Smooth muscle cell (in vitro differentiated cells): ENCODE results near the gene DAGLA. TPM values are rescaled to one million over a fixed set of nuclear protein-coding genes. Genes with fewer than 3 reads are reported as not detected.
"Not testable (repeated sequence)": the region's sequence is repeated elsewhere in the genome, so short reads cannot be mapped to it uniquely, and the experiment has no call there.

Experiments used
- DNase-seq: peaks from one replicate; lab custom pipeline; 2025; ENCODE audit not compliant: unreplicated experiment; lab: John Stamatoyannopoulos, UW
- H2AFZ ChIP-seq: fragments of 200-600 bp; sonication (generic); 2 replicates; pipeline ENCODE4 v1.6.0; 2016; ENCODE audit warnings: antibody characterized with exemption, low read depth, mild to moderate bottlenecking
- H3F3A ChIP-seq: fragments of 200-600 bp; sonication (generic); 2 replicates; pipeline ENCODE4 v1.6.0; 2017; ENCODE audit warnings: antibody characterized with exemption, low read depth
- H3K27ac ChIP-seq: fragments of 200-600 bp; sonication (generic); 2 replicates; pipeline ENCODE4 v1.5.1; 2016; ENCODE audit warnings: low read depth, mild to moderate bottlenecking
- H3K27me3 ChIP-seq: fragments of 200-600 bp; sonication (generic); 2 replicates; pipeline ENCODE4 v1.6.1; 2016; ENCODE audit warnings: low read depth, mild to moderate bottlenecking
- H3K36me3 ChIP-seq: fragments of 200-600 bp; sonication (generic); 2 replicates; pipeline ENCODE4 v1.5.1; 2016; ENCODE audit warnings: low read depth
- H3K4me1 ChIP-seq: fragments of 200-600 bp; sonication (generic); 2 replicates; pipeline ENCODE4 v1.5.1; 2016; ENCODE audit warnings: low read depth
- H3K4me2 ChIP-seq: fragments of 200-600 bp; sonication (generic); 2 replicates; pipeline ENCODE4 v1.6.0; 2016; ENCODE audit warnings: mild to moderate bottlenecking
- H3K4me3 ChIP-seq: fragments of 200-600 bp; sonication (generic); 2 replicates; pipeline ENCODE4 v1.5.1; 2016; ENCODE audit warnings: mild to moderate bottlenecking
- H3K79me2 ChIP-seq: fragments of 200-600 bp; sonication (generic); 2 replicates; pipeline ENCODE4 v1.6.0; 2016; ENCODE audit warnings: low read depth, mild to moderate bottlenecking
- H3K9ac ChIP-seq: fragments of 200-600 bp; sonication (generic); 2 replicates; pipeline ENCODE4 v1.6.0; 2016; ENCODE audit warnings: low read depth
- H3K9me3 ChIP-seq: fragments of 200-600 bp; sonication (generic); replicated peaks from 2 replicates; pipeline ENCODE4 v1.5.1; 2016; ENCODE audit warnings: low read depth
- H4K20me1 ChIP-seq: fragments of 200-600 bp; sonication (generic); 2 replicates; pipeline ENCODE4 v1.6.0; 2016; ENCODE audit warnings: low read depth
- WGBS: methylation state at CpG from one replicate; pipeline ENCODE4 v1.1.7; 2016; ENCODE audit warnings: low lambda C conversion rate; 5-methylcytosine and 5-hydroxymethylcytosine counted together
- polyA plus RNA-seq: library from polyadenylated mRNA; unstranded; fragments of >200 nt; fragmentation: Nextera tagmentation; extraction: Ambion mirVana; gene quantifications from 2 replicates; pipeline ENCODE4 v1.2.1, GENCODE V29; 2016
- total RNA-seq: library from RNA; depleted of rRNA; stranded (reverse); fragments of >200 nt; gene quantifications from 2 replicates; pipeline ENCODE4 v1.2.3, GENCODE V29; 2014
- TF ChIP-seq, protein P1 (sequence below): fragments of 200-600 bp; sonication (generic); IDR thresholded peaks from 2 replicates; pipeline ENCODE4 v1.5.1; 2017; ENCODE audit warnings: borderline replicate concordance, mild to moderate bottlenecking, antibody characterized with exemption; ENCODE audit not compliant: insufficient read depth, poor library complexity, severe bottlenecking

DAGLA gene
- total and polyA plus RNA-seq, 2 experiments from 2014 or later = 1.3 to 3.9 TPM

DNA sequence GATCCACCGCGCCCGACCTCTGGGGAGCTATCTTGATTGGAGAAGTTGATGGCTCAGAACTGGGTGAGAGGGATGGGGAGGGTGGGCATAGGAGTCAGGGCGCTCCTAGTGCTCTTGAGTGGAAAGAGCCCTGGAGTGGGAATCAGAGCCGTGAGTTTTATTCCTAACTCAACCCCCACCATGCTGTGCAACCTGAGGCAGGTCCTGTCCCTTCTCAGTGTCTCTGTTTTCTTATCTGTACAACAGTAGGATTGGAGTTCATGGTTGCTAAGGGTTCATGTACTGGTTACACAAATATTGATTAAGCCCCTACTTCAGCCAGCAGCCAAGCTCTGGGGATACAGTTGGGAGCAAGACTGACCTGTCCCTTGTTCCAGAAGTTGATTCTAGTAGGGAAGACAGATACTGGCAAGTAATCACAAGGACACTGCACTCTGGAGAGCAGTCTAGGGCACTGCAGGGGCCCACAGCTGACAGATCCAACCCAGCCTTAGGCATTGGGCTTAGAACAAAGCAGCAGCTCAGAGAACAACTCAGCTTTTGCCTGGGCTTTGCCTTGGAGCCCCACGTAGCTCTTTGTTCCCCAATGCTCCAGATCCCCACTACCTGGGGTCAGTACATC lies 12.4 kb upstream of the DAGLA start:
- Histone ChIP-seq H3K4me1 (no peaks in the 10 kb centered on the region), H3K9me3 (no peaks in the 10 kb centered on the region), H3K4me3 (peak overlapping the region; percentile 34), H2AFZ (no peak overlapping the region), H3K27ac (no peak overlapping the region), H3K36me3 (no peaks in the 10 kb centered on the region), H3F3A (no peaks in the 10 kb centered on the region), H3K27me3 (peaks cover 3% of the 10 kb centered on the region), H4K20me1 (no peaks in the 10 kb centered on the region), H3K4me2 (no peak overlapping the region), H3K79me2 (no peaks in the 10 kb centered on the region), H3K9ac (no peak overlapping the region)
- TF ChIP-seq, protein P1, sequence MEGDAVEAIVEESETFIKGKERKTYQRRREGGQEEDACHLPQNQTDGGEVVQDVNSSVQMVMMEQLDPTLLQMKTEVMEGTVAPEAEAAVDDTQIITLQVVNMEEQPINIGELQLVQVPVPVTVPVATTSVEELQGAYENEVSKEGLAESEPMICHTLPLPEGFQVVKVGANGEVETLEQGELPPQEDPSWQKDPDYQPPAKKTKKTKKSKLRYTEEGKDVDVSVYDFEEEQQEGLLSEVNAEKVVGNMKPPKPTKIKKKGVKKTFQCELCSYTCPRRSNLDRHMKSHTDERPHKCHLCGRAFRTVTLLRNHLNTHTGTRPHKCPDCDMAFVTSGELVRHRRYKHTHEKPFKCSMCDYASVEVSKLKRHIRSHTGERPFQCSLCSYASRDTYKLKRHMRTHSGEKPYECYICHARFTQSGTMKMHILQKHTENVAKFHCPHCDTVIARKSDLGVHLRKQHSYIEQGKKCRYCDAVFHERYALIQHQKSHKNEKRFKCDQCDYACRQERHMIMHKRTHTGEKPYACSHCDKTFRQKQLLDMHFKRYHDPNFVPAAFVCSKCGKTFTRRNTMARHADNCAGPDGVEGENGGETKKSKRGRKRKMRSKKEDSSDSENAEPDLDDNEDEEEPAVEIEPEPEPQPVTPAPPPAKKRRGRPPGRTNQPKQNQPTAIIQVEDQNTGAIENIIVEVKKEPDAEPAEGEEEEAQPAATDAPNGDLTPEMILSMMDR = no peak
- WGBS = 87% methylated on average over 6 of the region's 6 CpGs
- no peak for DNase-seq

GRCh38 chr11:61669417-61669816 lies 10.8 kb upstream of the DAGLA start:
- TF ChIP-seq, protein P1 = no peak
- peaks cover 3% of the 10 kb centered on the region for H3K27me3 ChIP-seq
- no peak overlapping the region for H2AFZ ChIP-seq
- no peak overlapping the region for H3K4me2 ChIP-seq
- H3K4me3 ChIP-seq = no peak overlapping the region
- H3K4me1 ChIP-seq = no peaks in the 10 kb centered on the region
- no peak overlapping the region for H3K27ac ChIP-seq
- no peaks in the 10 kb centered on the region for H3K9me3 ChIP-seq
- no peak overlapping the region for H3K9ac ChIP-seq
- no peak for DNase-seq
- no peaks in the 10 kb centered on the region for H3F3A ChIP-seq
- H4K20me1 ChIP-seq = no peaks in the 10 kb centered on the region
- H3K36me3 ChIP-seq = no peaks in the 10 kb centered on the region
- 93% methylated on average over 4 of the region's 4 CpGs for WGBS
- no peaks in the 10 kb centered on the region for H3K79me2 ChIP-seq

- H3K9me3 ChIP-seq = no peaks in the 10 kb centered on the region
- H3K27me3 ChIP-seq = peaks cover 3% of the 10 kb centered on the region
- TF ChIP-seq, protein P1 = no peak
- H3K4me3 ChIP-seq = no peak overlapping the region
- no peaks in the 10 kb centered on the region for H3K79me2 ChIP-seq
- H4K20me1 ChIP-seq = no peaks in the 10 kb centered on the region
- no peak overlapping the region for H3K4me2 ChIP-seq
- H3K4me1 ChIP-seq = peaks cover 1% of the 10 kb centered on the region
- no peak overlapping the region for H3K27ac ChIP-seq
- H3F3A ChIP-seq = no peaks in the 10 kb centered on the region
- DNase-seq = no peak
- no peaks in the 10 kb centered on the region for H3K36me3 ChIP-seq
- 96% methylated on average over 2 of the region's 2 CpGs for WGBS
- no peak overlapping the region for H3K9ac ChIP-seq
- no peak overlapping the region for H2AFZ ChIP-seq
Measured at GRCh38 chr11:61670626-61671025, 9.6 kb upstream of the DAGLA start.

- H3F3A ChIP-seq = peaks cover 5% of the 10 kb centered on the region
- WGBS = 62% methylated on average over 5 of the region's 5 CpGs
- peaks cover 6% of the 10 kb centered on the region for H3K4me1 ChIP-seq
- H3K27ac ChIP-seq = no peak overlapping the region
- no peaks in the 10 kb centered on the region for H4K20me1 ChIP-seq
- DNase-seq = no peak
- H2AFZ ChIP-seq = no peak overlapping the region
- no peaks in the 10 kb centered on the region for H3K36me3 ChIP-seq
- TF ChIP-seq, protein P1 = peak; percentile 26
- H3K4me2 ChIP-seq = no peak overlapping the region
- peaks cover 3% of the 10 kb centered on the region for H3K27me3 ChIP-seq
- H3K9ac ChIP-seq = no peak overlapping the region
- no peaks in the 10 kb centered on the region for H3K79me2 ChIP-seq
- H3K9me3 ChIP-seq = no peaks in the 10 kb centered on the region
- no peak overlapping the region for H3K4me3 ChIP-seq
Measured at GRCh38 chr11:61671527-61671926, 8.7 kb upstream of the DAGLA start.

DNA sequence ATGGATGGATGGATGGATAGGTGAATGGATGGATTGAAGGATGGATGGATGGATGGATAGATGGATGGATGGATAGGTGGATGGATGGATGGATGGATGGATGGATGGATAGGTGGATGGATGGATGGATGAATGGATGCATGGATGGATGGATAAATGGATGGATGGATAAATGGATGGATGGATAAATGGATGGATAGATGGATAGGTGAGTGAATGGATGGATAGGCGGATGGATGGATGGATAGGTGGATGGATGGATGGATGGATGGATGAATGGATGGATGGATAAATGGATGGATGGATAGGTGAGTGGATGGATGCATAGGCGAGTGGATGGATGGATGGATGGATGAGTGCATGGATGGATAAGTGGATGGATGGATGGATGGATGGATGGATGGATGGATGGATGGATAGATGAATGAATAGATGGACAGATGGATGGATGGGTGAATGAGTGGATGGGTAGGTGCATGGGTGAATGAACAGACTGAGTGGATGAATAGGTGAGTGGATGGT lies 6.2 kb upstream of the DAGLA start:
- not testable (repeated sequence) for H3F3A ChIP-seq, H3K4me2 ChIP-seq, H3K27ac ChIP-seq, H3K9ac ChIP-seq, H3K4me1 ChIP-seq, H3K27me3 ChIP-seq, H3K4me3 ChIP-seq, H3K79me2 ChIP-seq, H3K36me3 ChIP-seq, DNase-seq, H2AFZ ChIP-seq, H4K20me1 ChIP-seq, H3K9me3 ChIP-seq
- WGBS = 86% methylated on average over 2 of the region's 2 CpGs
